GM19455 (cell line): Measurements from ENCODE around the gene C4BPA.

Experiments used
- ATAC-seq: cut with Tn5 transposase; IDR thresholded peaks from one replicate; pipeline ENCODE4 v1.9.1; 2021; ENCODE audit not compliant: unreplicated experiment

The C4BPA gene

GRCh38 chr1:207077012-207077411 lies 27.0 kb upstream of the C4BPA start:
- no peak for ATAC-seq

- ATAC-seq: peak; percentile 55
These were observed 26.3 kb upstream of the C4BPA start for GRCh38 chr1:207077470-207078377.

GRCh38 chr1:207078578-207079132 lies 25.4 kb upstream of the C4BPA start:
- ATAC-seq: no peak

GRCh38 chr1:207079706-207080241 lies 24.3 kb upstream of the C4BPA start:
- no peak for ATAC-seq

- no peak for ATAC-seq
These were observed 22.9 kb upstream of the C4BPA start for GRCh38 chr1:207081088-207081487.

GRCh38 chr1:207081806-207082205 lies 22.2 kb upstream of the C4BPA start:
- no peak for ATAC-seq

- no peak for ATAC-seq
These were observed 19.8 kb upstream of the C4BPA start for GRCh38 chr1:207084232-207084631.

- peak; percentile 80 for ATAC-seq
These were observed 19.3 kb upstream of the C4BPA start for GRCh38 chr1:207084701-207085180.

GRCh38 chr1:207085887-207086286 lies 18.1 kb upstream of the C4BPA start:
- ATAC-seq: no peak

GRCh38 chr1:207088161-207088560 lies 15.9 kb upstream of the C4BPA start:
- ATAC-seq: no peak

- no peak for ATAC-seq
These were observed 15.1 kb upstream of the C4BPA start, which contains the start of gene C4BPB for GRCh38 chr1:207088701-207089626. Gene C4BPB (plus strand): TSS chr1:207088860. CDS start chr1:207089532, 672 bp downstream.

- no peak for ATAC-seq
These were observed 14.2 kb upstream of the C4BPA start for GRCh38 chr1:207089627-207090355.

GRCh38 chr1:207091200-207091908 lies 12.7 kb upstream of the C4BPA start:
- no peak for ATAC-seq

- ATAC-seq: no peak
These were observed 10.1 kb upstream of the C4BPA start for GRCh38 chr1:207093944-207094343.

GRCh38 chr1:207097871-207098324 lies 6.1 kb upstream of the C4BPA start:
- ATAC-seq: peak; percentile 83

- no peak for ATAC-seq
These were observed 2.3 kb upstream of the C4BPA start for GRCh38 chr1:207101720-207102119.

GRCh38 chr1:207102146-207102545 lies 1.9 kb upstream of the C4BPA start:
- ATAC-seq: no peak

- ATAC-seq: no peak
These were observed 1.4 kb upstream of the C4BPA start for GRCh38 chr1:207102659-207103058.

- ATAC-seq: no peak
These were observed 5.0 kb downstream of the C4BPA start for GRCh38 chr1:207109004-207109403.
